DOHH2 (cell line): Measurements from ENCODE around the gene RTP4.

Source experiments
- EZH2phosphoT487 ChIP-seq: fragments of 200-600 bp; sonication (generic); IDR thresholded peaks from 2 replicates; pipeline ENCODE4 v1.6.1; 2017; ENCODE audit warnings: borderline replicate concordance, mild to moderate bottlenecking, antibody characterized with exemption, low read length, moderate library complexity, mixed read lengths
- TF ChIP-seq, protein P1 (sequence below): fragments of 200-600 bp; sonication (generic); IDR thresholded peaks from one replicate; pipeline ENCODE4 v1.5.1; 2014; ENCODE audit warnings: antibody characterized with exemption, mild to moderate bottlenecking, low read depth, low read length; ENCODE audit not compliant: poor library complexity, severe bottlenecking

DNA sequence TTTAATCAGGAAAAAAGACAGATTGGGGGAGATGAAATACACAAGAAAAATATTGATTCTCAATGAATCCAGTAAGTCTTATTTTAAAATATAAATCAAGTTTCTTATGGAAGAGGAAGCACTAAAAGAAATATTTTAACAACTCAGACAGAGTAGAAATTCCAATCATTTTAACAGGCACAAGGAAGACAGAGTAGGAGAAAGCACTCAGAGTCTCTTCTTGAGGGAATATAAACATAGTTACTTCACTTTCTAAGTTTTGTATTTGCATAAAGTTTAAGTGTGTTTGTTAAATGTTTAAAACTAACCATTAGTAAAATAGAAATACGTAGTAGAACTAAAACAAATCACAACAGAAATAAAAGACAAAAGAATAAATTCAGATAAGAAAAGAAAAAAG, 24.5 kb upstream of the RTP4 start:
- TF ChIP-seq, protein P1, sequence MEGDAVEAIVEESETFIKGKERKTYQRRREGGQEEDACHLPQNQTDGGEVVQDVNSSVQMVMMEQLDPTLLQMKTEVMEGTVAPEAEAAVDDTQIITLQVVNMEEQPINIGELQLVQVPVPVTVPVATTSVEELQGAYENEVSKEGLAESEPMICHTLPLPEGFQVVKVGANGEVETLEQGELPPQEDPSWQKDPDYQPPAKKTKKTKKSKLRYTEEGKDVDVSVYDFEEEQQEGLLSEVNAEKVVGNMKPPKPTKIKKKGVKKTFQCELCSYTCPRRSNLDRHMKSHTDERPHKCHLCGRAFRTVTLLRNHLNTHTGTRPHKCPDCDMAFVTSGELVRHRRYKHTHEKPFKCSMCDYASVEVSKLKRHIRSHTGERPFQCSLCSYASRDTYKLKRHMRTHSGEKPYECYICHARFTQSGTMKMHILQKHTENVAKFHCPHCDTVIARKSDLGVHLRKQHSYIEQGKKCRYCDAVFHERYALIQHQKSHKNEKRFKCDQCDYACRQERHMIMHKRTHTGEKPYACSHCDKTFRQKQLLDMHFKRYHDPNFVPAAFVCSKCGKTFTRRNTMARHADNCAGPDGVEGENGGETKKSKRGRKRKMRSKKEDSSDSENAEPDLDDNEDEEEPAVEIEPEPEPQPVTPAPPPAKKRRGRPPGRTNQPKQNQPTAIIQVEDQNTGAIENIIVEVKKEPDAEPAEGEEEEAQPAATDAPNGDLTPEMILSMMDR: no peak
- no peak for TF ChIP-seq EZH2phosphoT487
